Measurements from ENCODE around the gene TK1. TPM values are rescaled to one million over a fixed set of nuclear protein-coding genes. Genes with fewer than 3 reads are reported as not detected.
"Not testable (repeated sequence)": the region's sequence is repeated elsewhere in the genome, so short reads cannot be mapped to it uniquely, and the experiment has no call there.

The TK1 gene
- total RNA-seq, 1 experiment from 2014 or later: 76.8 TPM

- DNase-seq (ENCODE audit: low spot score); in situ Hi-C loops (cut with HindIII; ENCODE audit: low sequenced_read_pairs): not testable (repeated sequence)
Observed at GRCh38 chr17:78139861-78140168, 47.0 kb downstream of the TK1 start.

GRCh38 chr17:78138204-78139060 is 48.4 kb downstream of the TK1 start:
- in situ Hi-C loops (cut with HindIII; ENCODE audit: low sequenced_read_pairs): no loop called here
- no peak for DNase-seq (ENCODE audit: low spot score)

- no peak for DNase-seq (ENCODE audit: low spot score)
- in situ Hi-C loops (cut with HindIII; ENCODE audit: low sequenced_read_pairs): no loop called here
Observed at GRCh38 chr17:78137392-78138203, 49.3 kb downstream of the TK1 start.

- in situ Hi-C loops (cut with HindIII; ENCODE audit: low sequenced_read_pairs): no loop called here
Observed at GRCh38 chr17:78135858-78136500, 50.9 kb downstream of the TK1 start.

GRCh38 chr17:78134899-78135385 is 51.9 kb downstream of the TK1 start:
- DNase-seq (ENCODE audit: low spot score): no peak
- in situ Hi-C loops (cut with HindIII; ENCODE audit: low sequenced_read_pairs): no loop called here

More at GRCh38 chr17:78135858-78136500, 50.9 kb downstream of the TK1 start:
- DNase-seq (ENCODE audit: low spot score): no peak

GRCh38 chr17:78133971-78134898 is 52.6 kb downstream of the TK1 start:
- peak; percentile 44 for DNase-seq (ENCODE audit: low spot score)
- in situ Hi-C loops (cut with HindIII; ENCODE audit: low sequenced_read_pairs): no loop called here

GRCh38 chr17:78133179-78133951 is 53.5 kb downstream of the TK1 start:
- no peak for DNase-seq (ENCODE audit: low spot score)
- in situ Hi-C loops (cut with HindIII; ENCODE audit: low sequenced_read_pairs): no loop called here

- no peak for DNase-seq (ENCODE audit: low spot score)
- in situ Hi-C loops (cut with HindIII; ENCODE audit: low sequenced_read_pairs): no loop called here
Observed at GRCh38 chr17:78132767-78133178, 54.1 kb downstream of the TK1 start.

GRCh38 chr17:78132084-78132676 is 54.7 kb downstream of the TK1 start:
- in situ Hi-C loops (cut with HindIII; ENCODE audit: low sequenced_read_pairs): no loop called here
- no peak for DNase-seq (ENCODE audit: low spot score)

- no peak for DNase-seq (ENCODE audit: low spot score)
- in situ Hi-C loops (cut with HindIII; ENCODE audit: low sequenced_read_pairs): no loop called here
Observed at GRCh38 chr17:78131172-78132083, 55.4 kb downstream of the TK1 start.

GRCh38 chr17:78130437-78131101 is 56.3 kb downstream of the TK1 start, which contains the start of gene TMC8:
TMC8 (plus strand) TSS chr17:78130771; CDS start chr17:78131589, 818 bp downstream.
- DNase-seq (ENCODE audit: low spot score): no peak

GRCh38 chr17:78130090-78130436 is 56.8 kb downstream of the TK1 start:
- in situ Hi-C loops (cut with HindIII; ENCODE audit: low sequenced_read_pairs): no loop called here
- no peak for DNase-seq (ENCODE audit: low spot score)

More at GRCh38 chr17:78130437-78131101, 56.3 kb downstream of the TK1 start, which contains the start of gene TMC8:
- in situ Hi-C loops (cut with HindIII; ENCODE audit: low sequenced_read_pairs): no loop called here

GRCh38 chr17:78129351-78130089 is 57.3 kb downstream of the TK1 start:
- in situ Hi-C loops (cut with HindIII; ENCODE audit: low sequenced_read_pairs): no loop called here
- no peak for DNase-seq (ENCODE audit: low spot score)

GRCh38 chr17:78128551-78129350 is 58.1 kb downstream of the TK1 start, which contains the start of gene TMC6:
TMC6 (minus strand) TSS chr17:78128755; CDS start chr17:78126832, 1,923 bp downstream.
- in situ Hi-C loops (cut with HindIII; ENCODE audit: low sequenced_read_pairs): no loop called here
- DNase-seq (ENCODE audit: low spot score): no peak

Measured in G401 (cell line).